HEK293 (cell line): Measurements from ENCODE around the gene NTMT1.

Experiments
- CTCF ChIA-PET: fragments of 350-600 bp; formaldehyde crosslinking; extraction: SDS; loops from one replicate; lab custom pipeline; 2021; ENCODE audit warnings: antibody characterized with exemption; lab: Yijun Ruan, JAX
- POLR2A ChIA-PET: fragments of 300-600 bp; formaldehyde crosslinking; extraction: SDS; loops from one replicate; lab custom pipeline; 2020; ENCODE audit warnings: antibody characterized with exemption, inconsistent platforms; lab: Yijun Ruan, JAX
- H3K27ac ChIP-seq: fragments of 200-500 bp; sonication (Bioruptor generic); 2 replicates; pipeline ENCODE4 v1.5.1; 2014; ENCODE audit warnings: low read depth, low read length, control low read depth, inconsistent platforms; ENCODE audit errors: extremely low read depth
- H3K36me3 ChIP-seq, 2 experiments: fragments of 200-500 bp in 1 of 2; sonication (Bioruptor generic) in 1 of 2; 1 replicate in 1 of 2; 2 replicates in 1 of 2; pipeline ENCODE4 v1.5.1; 2014 to 2017; ENCODE audit warnings: inconsistent platforms in 2 of 2, low read length in 2 of 2; ENCODE audit not compliant: control insufficient read depth in 2 of 2, insufficient read depth in 1 of 2
- H3K4me1 ChIP-seq: fragments of 200-500 bp; sonication (Bioruptor generic); 2 replicates; pipeline ENCODE4 v1.5.1; 2014; ENCODE audit warnings: mild to moderate bottlenecking, low read length, inconsistent platforms; ENCODE audit not compliant: control insufficient read depth, insufficient read depth
- H3K4me3 ChIP-seq: 2 replicates; pipeline ENCODE4 v1.5.1; 2011; ENCODE audit warnings: low read depth, mild to moderate bottlenecking, control low read depth, low read length, moderate library complexity
- H3K9me3 ChIP-seq: fragments of 200-500 bp; sonication (Bioruptor generic); 2 replicates; pipeline ENCODE4 v1.5.1; 2014; ENCODE audit warnings: low read depth, low read length, inconsistent platforms; ENCODE audit not compliant: control insufficient read depth, insufficient read depth
- KLF8 ChIP-seq: fragments of 450-650 bp; formaldehyde crosslinking; IDR thresholded peaks from 2 replicates; pipeline ENCODE4 v1.5.1; 2016; ENCODE audit warnings: missing biosample characterization, missing genetic modification characterization
- ZBTB21 ChIP-seq: fragments of 450-650 bp; formaldehyde crosslinking; IDR thresholded peaks from 2 replicates; pipeline ENCODE4 v1.5.1; 2017; ENCODE audit warnings: missing biosample characterization, missing genetic modification characterization
- ZFHX2 ChIP-seq: fragments of 450-650 bp; formaldehyde crosslinking; conservative IDR thresholded peaks from 2 replicates; pipeline ENCODE4 v1.5.1; 2016; ENCODE audit warnings: missing biosample characterization, missing genetic modification characterization
- ZIC2 ChIP-seq: fragments of 450-650 bp; formaldehyde crosslinking; IDR thresholded peaks from 2 replicates; pipeline ENCODE4 v1.5.1; 2016; ENCODE audit warnings: missing biosample characterization, missing genetic modification characterization
- ZNF112 ChIP-seq: fragments of 450-650 bp; formaldehyde crosslinking; IDR thresholded peaks from 2 replicates; pipeline ENCODE4 v1.5.0; 2017; ENCODE audit warnings: missing biosample characterization, missing genetic modification characterization
- ZNF121 ChIP-seq: fragments of 450-650 bp; formaldehyde crosslinking; IDR thresholded peaks from 2 replicates; pipeline ENCODE4 v1.5.1; 2016; ENCODE audit warnings: missing biosample characterization, missing genetic modification characterization
- ZNF221 ChIP-seq: fragments of 450-650 bp; formaldehyde crosslinking; IDR thresholded peaks from 2 replicates; pipeline ENCODE4 v1.5.1; 2017; ENCODE audit warnings: missing biosample characterization, missing genetic modification characterization, borderline replicate concordance
- ZNF302 ChIP-seq: fragments of 450-650 bp; formaldehyde crosslinking; IDR thresholded peaks from 2 replicates; pipeline ENCODE4 v1.5.1; 2016; ENCODE audit warnings: missing biosample characterization, missing genetic modification characterization, low read depth
- ZNF335 ChIP-seq: fragments of 450-650 bp; formaldehyde crosslinking; conservative IDR thresholded peaks from 2 replicates; pipeline ENCODE4 v1.5.1; 2016; ENCODE audit warnings: missing biosample characterization, missing genetic modification characterization
- ZNF510 ChIP-seq: fragments of 450-650 bp; formaldehyde crosslinking; IDR thresholded peaks from 2 replicates; pipeline ENCODE4 v1.5.1; 2018; ENCODE audit warnings: mild to moderate bottlenecking, missing genetic modification characterization, missing biosample characterization; ENCODE audit not compliant: insufficient replicate concordance
- ZNF558 ChIP-seq: fragments of 450-650 bp; formaldehyde crosslinking; IDR thresholded peaks from 2 replicates; pipeline ENCODE4 v1.5.1; 2016; ENCODE audit warnings: missing biosample characterization, missing genetic modification characterization
- ZNF600 ChIP-seq: fragments of 450-650 bp; formaldehyde crosslinking; IDR thresholded peaks from 2 replicates; pipeline ENCODE4 v1.5.1; 2016; ENCODE audit warnings: missing biosample characterization, missing genetic modification characterization
- ZNF660 ChIP-seq: fragments of 450-650 bp; IDR thresholded peaks from 2 replicates; pipeline ENCODE4 v1.5.1; 2018; ENCODE audit warnings: missing biosample characterization, mild to moderate bottlenecking, missing genetic modification characterization
- ZNF76 ChIP-seq: fragments of 450-650 bp; formaldehyde crosslinking; IDR thresholded peaks from 2 replicates; pipeline ENCODE4; 2016; ENCODE audit warnings: low read depth, missing biosample characterization, missing genetic modification characterization, borderline replicate concordance
- TF ChIP-seq, protein P1 (sequence below): fragments of 450-650 bp; formaldehyde crosslinking; IDR thresholded peaks from 2 replicates; pipeline ENCODE4 v1.5.1; 2016; ENCODE audit warnings: missing biosample characterization, missing genetic modification characterization
- TF ChIP-seq, protein P2 (sequence below): fragments of 450-650 bp; formaldehyde crosslinking; IDR thresholded peaks from 2 replicates; pipeline ENCODE4 v1.5.1; 2017; ENCODE audit warnings: missing biosample characterization, missing genetic modification characterization
- TF ChIP-seq, protein P3 (sequence below): fragments of 450-650 bp; formaldehyde crosslinking; IDR thresholded peaks from 2 replicates; pipeline ENCODE4 v1.5.1; 2016; ENCODE audit warnings: missing biosample characterization, missing genetic modification characterization
- TF ChIP-seq, protein P4 (sequence below): fragments of 450-650 bp; formaldehyde crosslinking; IDR thresholded peaks from 2 replicates; pipeline ENCODE4 v1.5.1; 2016; ENCODE audit warnings: missing biosample characterization, missing genetic modification characterization
- TF ChIP-seq, protein P5 (sequence below): fragments of 450-650 bp; formaldehyde crosslinking; IDR thresholded peaks from 2 replicates; pipeline ENCODE4 v1.5.1; 2017; ENCODE audit warnings: missing biosample characterization, mild to moderate bottlenecking, missing genetic modification characterization, moderate library complexity
- TF ChIP-seq, protein P6 (sequence below): fragments of 450-650 bp; formaldehyde crosslinking; IDR thresholded peaks from 2 replicates; pipeline ENCODE4 v1.5.1; 2016; ENCODE audit warnings: missing biosample characterization, missing genetic modification characterization

The NTMT1 gene

DNA sequence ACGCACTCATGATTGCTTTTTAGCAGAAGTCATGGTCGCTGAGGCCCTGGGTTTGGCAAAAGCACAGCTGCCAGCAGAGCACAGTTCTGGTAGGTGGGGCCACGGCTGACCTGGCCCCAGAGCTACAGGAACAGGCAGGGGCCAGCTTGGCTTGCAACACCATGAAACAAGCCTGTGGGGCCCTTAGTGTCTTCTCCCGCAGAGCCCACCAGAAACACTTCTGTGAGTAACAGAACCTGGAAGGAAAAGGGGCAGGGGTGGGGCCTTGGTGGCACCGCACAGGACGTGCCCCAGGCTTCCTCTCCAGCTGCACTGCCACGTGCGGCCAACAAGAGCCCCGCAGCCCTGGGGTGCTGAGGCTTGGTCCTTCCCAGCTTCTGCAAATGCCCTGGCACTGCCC lies 11.1 kb downstream of the NTMT1 start:
- H3K4me1 ChIP-seq, result peaks cover 11% of the 10 kb centered on the region
- POLR2A ChIA-PET, result interaction anchor here (2.3 to 5.5 kb wide), 2 partner anchors 8 to 11 kb away, joined by 7 to 57 read pairs; partner anchors contain the start of gene NTMT1

DNA sequence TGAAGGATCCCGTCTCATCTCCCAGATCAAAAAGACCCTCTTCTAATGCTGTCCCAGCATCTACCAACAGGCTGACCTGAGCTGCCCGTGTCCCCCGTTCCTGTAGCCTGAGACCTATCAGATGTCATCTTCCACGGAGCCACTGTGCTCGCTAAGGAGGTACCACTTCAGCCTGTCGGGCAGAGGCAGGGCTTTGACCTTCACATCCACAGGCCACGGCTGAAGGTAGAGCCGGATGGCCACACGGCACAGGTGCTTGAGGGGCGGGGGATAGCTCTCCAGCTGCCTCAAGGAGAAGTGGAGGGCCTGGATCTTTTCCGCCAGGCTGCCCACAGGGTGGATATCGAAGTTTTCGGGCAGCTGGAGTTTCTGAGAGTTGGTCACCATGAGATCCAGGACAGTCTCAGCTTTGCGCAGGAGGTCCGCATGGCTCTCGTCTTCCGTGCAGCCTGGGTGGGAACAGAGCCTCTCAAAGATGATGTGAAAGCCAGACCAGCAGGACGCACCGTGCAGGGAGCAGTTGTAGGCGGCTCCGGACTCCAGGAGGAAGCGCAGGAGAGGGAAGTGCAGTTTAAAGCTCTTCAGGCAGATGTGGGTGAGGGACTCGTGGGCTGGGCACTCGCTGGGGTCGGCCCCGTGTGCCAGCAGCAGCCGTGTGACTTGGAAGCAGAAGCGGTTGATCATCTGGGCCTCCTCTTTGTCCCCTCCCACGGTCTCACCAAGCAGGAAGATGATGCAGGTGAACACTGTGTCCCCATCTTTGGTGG lies 11.9 kb downstream of the NTMT1 start:
- CTCF ChIA-PET, result interaction anchor here (0.6 to 3.2 kb wide), 6 partner anchors 12 to 146 kb away, joined by 3 to 19 read pairs (median 6); partner anchors contain the start of gene NTMT1
- POLR2A ChIA-PET, result interaction anchor here (2.3 to 5.5 kb wide), 2 partner anchors 9 to 11 kb away, joined by 7 to 57 read pairs; partner anchors contain the start of gene NTMT1
- peaks cover 11% of the 10 kb centered on the region for H3K4me1 ChIP-seq
- H3K36me3 ChIP-seq, result peaks cover 4 to 67% of the 10 kb centered on the region in 2 experiments; a peak in 2 of 3 replicates
- H3K27ac ChIP-seq, result no peak overlapping the region
- H3K4me3 ChIP-seq, result no peak overlapping the region
- H3K9me3 ChIP-seq, result no peaks in the 10 kb centered on the region
- TF ChIP-seq, protein P1, sequence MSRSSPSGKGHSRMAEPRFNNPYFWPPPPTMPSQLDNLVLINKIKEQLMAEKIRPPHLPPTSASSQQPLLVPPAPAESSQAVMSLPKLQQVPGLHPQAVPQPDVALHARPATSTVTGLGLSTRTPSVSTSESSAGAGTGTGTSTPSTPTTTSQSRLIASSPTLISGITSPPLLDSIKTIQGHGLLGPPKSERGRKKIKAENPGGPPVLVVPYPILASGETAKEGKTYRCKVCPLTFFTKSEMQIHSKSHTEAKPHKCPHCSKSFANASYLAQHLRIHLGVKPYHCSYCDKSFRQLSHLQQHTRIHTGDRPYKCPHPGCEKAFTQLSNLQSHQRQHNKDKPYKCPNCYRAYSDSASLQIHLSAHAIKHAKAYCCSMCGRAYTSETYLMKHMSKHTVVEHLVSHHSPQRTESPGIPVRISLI (tag by site-specific recombination), result no peak
- TF ChIP-seq ZFHX2 (tag by site-specific recombination) (peak; percentile 75), ZNF558 (no peak), ZNF112 (tag by site-specific recombination) (no peak), ZNF221 (no peak), ZIC2 (tag by site-specific recombination) (no peak), ZNF600 (tag by site-specific recombination) (peak; percentile 99), ZNF510 (tag by site-specific recombination) (no peak), ZNF302 (no peak)
- TF ChIP-seq, protein P2, sequence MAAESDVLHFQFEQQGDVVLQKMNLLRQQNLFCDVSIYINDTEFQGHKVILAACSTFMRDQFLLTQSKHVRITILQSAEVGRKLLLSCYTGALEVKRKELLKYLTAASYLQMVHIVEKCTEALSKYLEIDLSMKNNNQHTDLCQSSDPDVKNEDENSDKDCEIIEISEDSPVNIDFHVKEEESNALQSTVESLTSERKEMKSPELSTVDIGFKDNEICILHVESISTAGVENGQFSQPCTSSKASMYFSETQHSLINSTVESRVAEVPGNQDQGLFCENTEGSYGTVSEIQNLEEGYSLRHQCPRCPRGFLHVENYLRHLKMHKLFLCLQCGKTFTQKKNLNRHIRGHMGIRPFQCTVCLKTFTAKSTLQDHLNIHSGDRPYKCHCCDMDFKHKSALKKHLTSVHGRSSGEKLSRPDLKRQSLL (tag by site-specific recombination), result 0 out of 2 replicates have a peak, but pooled peaks have one; percentile 3
- TF ChIP-seq, protein P3, sequence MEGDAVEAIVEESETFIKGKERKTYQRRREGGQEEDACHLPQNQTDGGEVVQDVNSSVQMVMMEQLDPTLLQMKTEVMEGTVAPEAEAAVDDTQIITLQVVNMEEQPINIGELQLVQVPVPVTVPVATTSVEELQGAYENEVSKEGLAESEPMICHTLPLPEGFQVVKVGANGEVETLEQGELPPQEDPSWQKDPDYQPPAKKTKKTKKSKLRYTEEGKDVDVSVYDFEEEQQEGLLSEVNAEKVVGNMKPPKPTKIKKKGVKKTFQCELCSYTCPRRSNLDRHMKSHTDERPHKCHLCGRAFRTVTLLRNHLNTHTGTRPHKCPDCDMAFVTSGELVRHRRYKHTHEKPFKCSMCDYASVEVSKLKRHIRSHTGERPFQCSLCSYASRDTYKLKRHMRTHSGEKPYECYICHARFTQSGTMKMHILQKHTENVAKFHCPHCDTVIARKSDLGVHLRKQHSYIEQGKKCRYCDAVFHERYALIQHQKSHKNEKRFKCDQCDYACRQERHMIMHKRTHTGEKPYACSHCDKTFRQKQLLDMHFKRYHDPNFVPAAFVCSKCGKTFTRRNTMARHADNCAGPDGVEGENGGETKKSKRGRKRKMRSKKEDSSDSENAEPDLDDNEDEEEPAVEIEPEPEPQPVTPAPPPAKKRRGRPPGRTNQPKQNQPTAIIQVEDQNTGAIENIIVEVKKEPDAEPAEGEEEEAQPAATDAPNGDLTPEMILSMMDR (tag by site-specific recombination), result no peak

More for the DNA sequence above, 11.1 kb downstream of the NTMT1 start:
- H3K4me3 ChIP-seq, result no peak overlapping the region
- no peaks in the 10 kb centered on the region for H3K9me3 ChIP-seq
- CTCF ChIA-PET, result interaction anchor here (0.6 to 2.2 kb wide), 3 partner anchors 84 to 147 kb away, joined by 3 to 7 read pairs (median 5); no protein-coding TSS in a partner anchor
- no peak overlapping the region for H3K27ac ChIP-seq
- peaks cover 4 to 74% of the 10 kb centered on the region in 2 experiments; a peak in 2 of 3 replicates for H3K36me3 ChIP-seq
- no peak for TF ChIP-seq ZNF660 (tag by site-specific recombination)
- TF ChIP-seq, protein P4, sequence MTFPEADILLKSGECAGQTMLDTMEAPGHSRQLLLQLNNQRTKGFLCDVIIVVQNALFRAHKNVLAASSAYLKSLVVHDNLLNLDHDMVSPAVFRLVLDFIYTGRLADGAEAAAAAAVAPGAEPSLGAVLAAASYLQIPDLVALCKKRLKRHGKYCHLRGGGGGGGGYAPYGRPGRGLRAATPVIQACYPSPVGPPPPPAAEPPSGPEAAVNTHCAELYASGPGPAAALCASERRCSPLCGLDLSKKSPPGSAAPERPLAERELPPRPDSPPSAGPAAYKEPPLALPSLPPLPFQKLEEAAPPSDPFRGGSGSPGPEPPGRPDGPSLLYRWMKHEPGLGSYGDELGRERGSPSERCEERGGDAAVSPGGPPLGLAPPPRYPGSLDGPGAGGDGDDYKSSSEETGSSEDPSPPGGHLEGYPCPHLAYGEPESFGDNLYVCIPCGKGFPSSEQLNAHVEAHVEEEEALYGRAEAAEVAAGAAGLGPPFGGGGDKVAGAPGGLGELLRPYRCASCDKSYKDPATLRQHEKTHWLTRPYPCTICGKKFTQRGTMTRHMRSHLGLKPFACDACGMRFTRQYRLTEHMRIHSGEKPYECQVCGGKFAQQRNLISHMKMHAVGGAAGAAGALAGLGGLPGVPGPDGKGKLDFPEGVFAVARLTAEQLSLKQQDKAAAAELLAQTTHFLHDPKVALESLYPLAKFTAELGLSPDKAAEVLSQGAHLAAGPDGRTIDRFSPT (tag by site-specific recombination), result peak; percentile 47; the same call in 1 of the 2 replicates
- TF ChIP-seq, protein P5, sequence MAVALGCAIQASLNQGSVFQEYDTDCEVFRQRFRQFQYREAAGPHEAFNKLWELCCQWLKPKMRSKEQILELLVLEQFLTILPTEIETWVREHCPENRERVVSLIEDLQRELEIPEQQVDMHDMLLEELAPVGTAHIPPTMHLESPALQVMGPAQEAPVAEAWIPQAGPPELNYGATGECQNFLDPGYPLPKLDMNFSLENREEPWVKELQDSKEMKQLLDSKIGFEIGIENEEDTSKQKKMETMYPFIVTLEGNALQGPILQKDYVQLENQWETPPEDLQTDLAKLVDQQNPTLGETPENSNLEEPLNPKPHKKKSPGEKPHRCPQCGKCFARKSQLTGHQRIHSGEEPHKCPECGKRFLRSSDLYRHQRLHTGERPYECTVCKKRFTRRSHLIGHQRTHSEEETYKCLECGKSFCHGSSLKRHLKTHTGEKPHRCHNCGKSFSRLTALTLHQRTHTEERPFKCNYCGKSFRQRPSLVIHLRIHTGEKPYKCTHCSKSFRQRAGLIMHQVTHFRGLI (tag by site-specific recombination), result no peak
- TF ChIP-seq ZNF335 (tag by site-specific recombination), result no peak
- TF ChIP-seq, protein P6, sequence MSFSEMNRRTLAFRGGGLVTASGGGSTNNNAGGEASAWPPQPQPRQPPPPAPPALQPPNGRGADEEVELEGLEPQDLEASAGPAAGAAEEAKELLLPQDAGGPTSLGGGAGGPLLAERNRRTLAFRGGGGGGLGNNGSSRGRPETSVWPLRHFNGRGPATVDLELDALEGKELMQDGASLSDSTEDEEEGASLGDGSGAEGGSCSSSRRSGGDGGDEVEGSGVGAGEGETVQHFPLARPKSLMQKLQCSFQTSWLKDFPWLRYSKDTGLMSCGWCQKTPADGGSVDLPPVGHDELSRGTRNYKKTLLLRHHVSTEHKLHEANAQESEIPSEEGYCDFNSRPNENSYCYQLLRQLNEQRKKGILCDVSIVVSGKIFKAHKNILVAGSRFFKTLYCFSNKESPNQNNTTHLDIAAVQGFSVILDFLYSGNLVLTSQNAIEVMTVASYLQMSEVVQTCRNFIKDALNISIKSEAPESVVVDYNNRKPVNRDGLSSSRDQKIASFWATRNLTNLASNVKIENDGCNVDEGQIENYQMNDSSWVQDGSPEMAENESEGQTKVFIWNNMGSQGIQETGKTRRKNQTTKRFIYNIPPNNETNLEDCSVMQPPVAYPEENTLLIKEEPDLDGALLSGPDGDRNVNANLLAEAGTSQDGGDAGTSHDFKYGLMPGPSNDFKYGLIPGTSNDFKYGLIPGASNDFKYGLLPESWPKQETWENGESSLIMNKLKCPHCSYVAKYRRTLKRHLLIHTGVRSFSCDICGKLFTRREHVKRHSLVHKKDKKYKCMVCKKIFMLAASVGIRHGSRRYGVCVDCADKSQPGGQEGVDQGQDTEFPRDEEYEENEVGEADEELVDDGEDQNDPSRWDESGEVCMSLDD (tag by site-specific recombination), result no peak
- no peak for TF ChIP-seq KLF8 (tag by site-specific recombination)
- no peak for TF ChIP-seq ZBTB21
- TF ChIP-seq ZNF76 (tag by site-specific recombination), result no peak
- TF ChIP-seq ZNF121, result no peak
